Measurements from ENCODE around the gene KAZN.

DNA sequence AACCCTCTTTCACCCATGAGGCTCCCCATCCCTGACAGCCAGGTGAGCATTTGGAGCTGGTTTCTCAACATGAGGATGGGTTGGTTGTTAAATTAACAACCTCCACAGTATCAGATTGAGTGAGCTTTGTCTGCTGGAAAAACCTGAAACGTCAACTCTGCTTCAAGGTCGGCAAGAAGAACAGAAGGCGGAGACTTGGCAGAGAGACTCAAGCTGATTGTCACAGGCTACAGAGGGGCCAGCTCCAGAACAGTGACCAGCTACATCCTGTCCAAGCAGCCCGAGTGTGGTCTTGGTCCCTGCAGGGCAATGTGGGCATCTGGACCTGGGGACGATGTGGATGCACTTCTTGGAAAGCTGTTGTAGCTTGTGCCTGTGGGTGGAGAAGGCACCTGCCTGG is 518.5 kb downstream of the KAZN start:
- TF ChIP-seq, protein P1, sequence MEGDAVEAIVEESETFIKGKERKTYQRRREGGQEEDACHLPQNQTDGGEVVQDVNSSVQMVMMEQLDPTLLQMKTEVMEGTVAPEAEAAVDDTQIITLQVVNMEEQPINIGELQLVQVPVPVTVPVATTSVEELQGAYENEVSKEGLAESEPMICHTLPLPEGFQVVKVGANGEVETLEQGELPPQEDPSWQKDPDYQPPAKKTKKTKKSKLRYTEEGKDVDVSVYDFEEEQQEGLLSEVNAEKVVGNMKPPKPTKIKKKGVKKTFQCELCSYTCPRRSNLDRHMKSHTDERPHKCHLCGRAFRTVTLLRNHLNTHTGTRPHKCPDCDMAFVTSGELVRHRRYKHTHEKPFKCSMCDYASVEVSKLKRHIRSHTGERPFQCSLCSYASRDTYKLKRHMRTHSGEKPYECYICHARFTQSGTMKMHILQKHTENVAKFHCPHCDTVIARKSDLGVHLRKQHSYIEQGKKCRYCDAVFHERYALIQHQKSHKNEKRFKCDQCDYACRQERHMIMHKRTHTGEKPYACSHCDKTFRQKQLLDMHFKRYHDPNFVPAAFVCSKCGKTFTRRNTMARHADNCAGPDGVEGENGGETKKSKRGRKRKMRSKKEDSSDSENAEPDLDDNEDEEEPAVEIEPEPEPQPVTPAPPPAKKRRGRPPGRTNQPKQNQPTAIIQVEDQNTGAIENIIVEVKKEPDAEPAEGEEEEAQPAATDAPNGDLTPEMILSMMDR (IDR thresholded peaks at IDR 0.05) = no peak
- TF ChIP-seq POLR2A (IDR thresholded peaks at IDR 0.05) = no peak

Measured in testis (tissue), 2 donors.